Measurements from ENCODE around the gene TSPAN18. TPM values are rescaled to one million over a fixed set of nuclear protein-coding genes. Genes with fewer than 3 reads are reported as not detected.

TSPAN18 gene
- total and polyA plus RNA-seq, 10 of the 15 experiments (the other 5 are each of a cell fraction or from before 2014, with no cell fraction given): 0.02 to 0.77 (median 0.13) TPM; not detected in 1

- TF ChIP-seq CUX1 (IDR thresholded peaks at IDR 0.05; ENCODE audit: insufficient replicate concordance, low read depth, low read length) (no peak), CHD4 (IDR thresholded peaks at IDR 0.05) (no peak), SP1 (IDR thresholded peaks at IDR 0.05; ENCODE audit: low read depth, low read length) (no peak), CHD1 (IDR thresholded peaks at IDR 0.05; ENCODE audit: low read depth, low read length) (no peak), TAF1 (IDR thresholded peaks at IDR 0.05; ENCODE audit: borderline replicate concordance, low read depth, low read length) (no peak), ZNF384 (IDR thresholded peaks at IDR 0.05; ENCODE audit: borderline replicate concordance, low read depth, low read length) (no peak), BHLHE40 (IDR thresholded peaks at IDR 0.05; ENCODE audit: borderline replicate concordance in 1 of 2, low read depth in 2 of 2, low read length in 1 of 2) (no peak), RELB (IDR thresholded peaks at IDR 0.05; ENCODE audit: low read depth) (no peak)
- TF ChIP-seq, protein P1, sequence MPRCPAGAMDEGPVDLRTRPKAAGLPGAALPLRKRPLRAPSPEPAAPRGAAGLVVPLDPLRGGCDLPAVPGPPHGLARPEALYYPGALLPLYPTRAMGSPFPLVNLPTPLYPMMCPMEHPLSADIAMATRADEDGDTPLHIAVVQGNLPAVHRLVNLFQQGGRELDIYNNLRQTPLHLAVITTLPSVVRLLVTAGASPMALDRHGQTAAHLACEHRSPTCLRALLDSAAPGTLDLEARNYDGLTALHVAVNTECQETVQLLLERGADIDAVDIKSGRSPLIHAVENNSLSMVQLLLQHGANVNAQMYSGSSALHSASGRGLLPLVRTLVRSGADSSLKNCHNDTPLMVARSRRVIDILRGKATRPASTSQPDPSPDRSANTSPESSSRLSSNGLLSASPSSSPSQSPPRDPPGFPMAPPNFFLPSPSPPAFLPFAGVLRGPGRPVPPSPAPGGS (IDR thresholded peaks at IDR 0.05; ENCODE audit: borderline replicate concordance, insufficient read depth, low read depth, low read length, poor library complexity, severe bottlenecking): no peak
Observed at GRCh38 chr11:44731685-44732430, 5.1 kb downstream of the TSPAN18 start (continued).
